22Rv1 (cell line): ENCODE measurements around the gene AP1M1.
"Not testable (repeated sequence)": the region's sequence is repeated elsewhere in the genome, so short reads cannot be mapped to it uniquely, and the experiment has no call there.

Experiments
- ZFX ChIP-seq: fragments of 450-650 bp; IDR thresholded peaks from 2 replicates; pipeline ENCODE4 v1.6.1; 2017; ENCODE audit warnings: antibody characterized with exemption, borderline replicate concordance
- TF ChIP-seq, protein P1 (sequence below): fragments of 450-650 bp; IDR thresholded peaks from 2 replicates; pipeline ENCODE4 v1.5.1; 2017; ENCODE audit warnings: mild to moderate bottlenecking

DNA sequence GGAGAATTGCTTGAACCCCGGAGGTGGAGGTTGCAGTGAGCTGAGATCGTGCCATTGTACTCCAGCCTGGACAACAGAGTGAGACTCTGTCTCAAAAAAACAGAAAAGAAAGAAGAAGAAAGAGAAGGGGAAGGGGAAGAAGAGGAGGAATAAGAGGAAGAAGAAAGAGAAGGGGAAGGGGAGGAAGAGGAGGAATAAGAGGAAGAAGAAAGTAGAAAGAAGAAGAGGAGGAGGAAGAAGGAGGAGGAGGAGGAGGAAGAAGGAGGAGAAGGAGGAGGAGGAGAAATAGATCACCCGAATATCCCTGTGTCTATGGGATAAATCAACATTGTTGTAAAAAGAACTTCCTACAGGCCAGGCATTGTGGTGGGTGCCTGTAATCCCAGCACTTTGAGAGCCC, 87.4 kb downstream of the AP1M1 start:
- TF ChIP-seq, protein P1, sequence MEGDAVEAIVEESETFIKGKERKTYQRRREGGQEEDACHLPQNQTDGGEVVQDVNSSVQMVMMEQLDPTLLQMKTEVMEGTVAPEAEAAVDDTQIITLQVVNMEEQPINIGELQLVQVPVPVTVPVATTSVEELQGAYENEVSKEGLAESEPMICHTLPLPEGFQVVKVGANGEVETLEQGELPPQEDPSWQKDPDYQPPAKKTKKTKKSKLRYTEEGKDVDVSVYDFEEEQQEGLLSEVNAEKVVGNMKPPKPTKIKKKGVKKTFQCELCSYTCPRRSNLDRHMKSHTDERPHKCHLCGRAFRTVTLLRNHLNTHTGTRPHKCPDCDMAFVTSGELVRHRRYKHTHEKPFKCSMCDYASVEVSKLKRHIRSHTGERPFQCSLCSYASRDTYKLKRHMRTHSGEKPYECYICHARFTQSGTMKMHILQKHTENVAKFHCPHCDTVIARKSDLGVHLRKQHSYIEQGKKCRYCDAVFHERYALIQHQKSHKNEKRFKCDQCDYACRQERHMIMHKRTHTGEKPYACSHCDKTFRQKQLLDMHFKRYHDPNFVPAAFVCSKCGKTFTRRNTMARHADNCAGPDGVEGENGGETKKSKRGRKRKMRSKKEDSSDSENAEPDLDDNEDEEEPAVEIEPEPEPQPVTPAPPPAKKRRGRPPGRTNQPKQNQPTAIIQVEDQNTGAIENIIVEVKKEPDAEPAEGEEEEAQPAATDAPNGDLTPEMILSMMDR, result not testable (repeated sequence)
- not testable (repeated sequence) for TF ChIP-seq ZFX
